A673 (cell line): ENCODE measurements around the gene EHMT1. TPM values are rescaled to one million over a fixed set of nuclear protein-coding genes. Genes with fewer than 3 reads are reported as not detected.

Source experiments
- BruUV-seq: library from RNA; stranded (reverse); fragments of 400-500 nt; replicated peaks from 2 replicates; lab custom pipeline; 2021; lab: Mats Ljungman, UMichigan
- CTCF ChIA-PET: fragments of 300-600 bp; sonication (Branson Sonifier 250); formaldehyde crosslinking; loops from one replicate; lab custom pipeline; 2022; ENCODE audit warnings: antibody characterized with exemption; lab: Charles Lee
- POLR2A ChIA-PET: fragments of 300-600 bp; sonication (Branson Sonifier 250); formaldehyde crosslinking; loops from one replicate; lab custom pipeline; 2022; ENCODE audit warnings: antibody characterized with exemption; ENCODE audit not compliant: low non-redundant PET; lab: Charles Lee
- DNase-seq: peaks from one replicate; pipeline ENCODE4 v3.0.0-alpha.2; 2015; ENCODE audit warnings: low spot score
- H3K27ac ChIP-seq: fragments of 200-600 bp; sonication (generic); 2 replicates; pipeline ENCODE4 v1.5.1; 2016; ENCODE audit warnings: mixed run types, low read depth, mild to moderate bottlenecking, mixed read lengths, antibody characterized with exemption, low read length; ENCODE audit not compliant: poor library complexity, severe bottlenecking
- H3K27me3 ChIP-seq: fragments of 200-600 bp; sonication (generic); replicated peaks from 2 replicates; pipeline ENCODE4 v1.6.1; 2017; ENCODE audit warnings: mixed run types, low read depth, mild to moderate bottlenecking, mixed read lengths, antibody characterized with exemption, low read length; ENCODE audit not compliant: insufficient read depth, poor library complexity
- H3K36me3 ChIP-seq: fragments of 200-600 bp; sonication (generic); 2 replicates; pipeline ENCODE4 v1.6.1; 2016; ENCODE audit warnings: mixed run types, mild to moderate bottlenecking, mixed read lengths, antibody characterized with exemption, low read length; ENCODE audit not compliant: insufficient read depth, poor library complexity, severe bottlenecking
- H3K4me1 ChIP-seq: fragments of 200-600 bp; sonication (generic); 2 replicates; pipeline ENCODE4 v1.6.1; 2017; ENCODE audit warnings: mixed run types, mild to moderate bottlenecking, mixed read lengths, antibody characterized with exemption, low read length; ENCODE audit not compliant: insufficient read depth, poor library complexity, severe bottlenecking
- H3K4me3 ChIP-seq: fragments of 200-600 bp; sonication (generic); 2 replicates; pipeline ENCODE4 v1.5.1; 2016; ENCODE audit warnings: low read depth, mixed run types, mild to moderate bottlenecking, mixed read lengths, low read length; ENCODE audit not compliant: poor library complexity, severe bottlenecking
- H3K9me3 ChIP-seq: fragments of 200-600 bp; sonication (generic); 2 replicates; pipeline ENCODE4 v1.6.1; 2016; ENCODE audit warnings: mixed run types, low read depth, mild to moderate bottlenecking, mixed read lengths, antibody characterized with exemption, low read length; ENCODE audit not compliant: poor library complexity, severe bottlenecking
- CTCF ChIP-seq: fragments of 300-800, 200-600 bp; sonication (generic); conservative IDR thresholded peaks from 2 replicates; pipeline ENCODE4 v1.5.1; 2017; ENCODE audit warnings: low read depth, mild to moderate bottlenecking, antibody characterized with exemption, low read length, moderate library complexity, mixed read lengths
- EZH2 ChIP-seq: fragments of 200-600 bp; sonication (generic); IDR thresholded peaks from 2 replicates; pipeline ENCODE4 v1.6.1; 2017; ENCODE audit warnings: borderline replicate concordance, low read depth, mild to moderate bottlenecking, mixed read lengths, antibody characterized with exemption, low read length; ENCODE audit not compliant: poor library complexity, severe bottlenecking
- intact Hi-C: fragments of 100-400 bp; cut with micrococcal nuclease; formaldehyde crosslinking; loops from one replicate; pipeline ENCODE4 v1.10.0; 2022; ENCODE audit not compliant: unreplicated experiment
- total RNA-seq: library from RNA; stranded (reverse); gene quantifications from 2 replicates; pipeline ENCODE4 v1.2.3, GENCODE V29; 2021

Gene EHMT1
- total RNA-seq, 1 experiment from 2014 or later: 115 TPM

GRCh38 chr9:137851516-137852267 is 232.9 kb downstream of the EHMT1 start:
- POLR2A ChIA-PET: no interaction called here
- BruUV-seq: no TSS peak
- H3K27ac ChIP-seq: no peak overlapping the region

GRCh38 chr9:137853392-137853995 is 234.7 kb downstream of the EHMT1 start:
- intact Hi-C loops: no loop called here
- CTCF ChIA-PET: no interaction called here
- TF ChIP-seq CTCF (no peak), EZH2 (no peak)
- Histone ChIP-seq H3K36me3 (no peaks in the 10 kb centered on the region), H3K4me3 (no peak overlapping the region), H3K9me3 (peaks cover 9% of the 10 kb centered on the region), H3K27me3 (no peaks in the 10 kb centered on the region), H3K27ac (no peak overlapping the region), H3K4me1 (no peaks in the 10 kb centered on the region)
- no peak for DNase-seq
- no TSS peak for BruUV-seq
- POLR2A ChIA-PET: no interaction called here

More at GRCh38 chr9:137851516-137852267, 232.9 kb downstream of the EHMT1 start:
- H3K9me3 ChIP-seq: peaks cover 9% of the 10 kb centered on the region
- CTCF ChIA-PET: no interaction called here
- H3K4me1 ChIP-seq: no peaks in the 10 kb centered on the region
- TF ChIP-seq CTCF (no peak), EZH2 (no peak)
- intact Hi-C loops: no loop called here
- no peaks in the 10 kb centered on the region for H3K36me3 ChIP-seq
- DNase-seq: no peak
- no peak overlapping the region for H3K4me3 ChIP-seq
- no peaks in the 10 kb centered on the region for H3K27me3 ChIP-seq

- DNase-seq: no peak
- H3K4me3 ChIP-seq: no peak overlapping the region
- H3K4me1 ChIP-seq: no peaks in the 10 kb centered on the region
- POLR2A ChIA-PET: no interaction called here
- no peaks in the 10 kb centered on the region for H3K27me3 ChIP-seq
- no peaks in the 10 kb centered on the region for H3K36me3 ChIP-seq
- H3K27ac ChIP-seq: no peak overlapping the region
- intact Hi-C loops: no loop called here
- no peak for TF ChIP-seq EZH2
- no peak for TF ChIP-seq CTCF
- no peaks in the 10 kb centered on the region for H3K9me3 ChIP-seq
- BruUV-seq: no TSS peak
- CTCF ChIA-PET: no interaction called here
Measured at GRCh38 chr9:137860361-137860760, 241.6 kb downstream of the EHMT1 start.
